Activated T-helper 1 cell treated with anti-CD3 and anti-CD28 coated beads, Interleukin-12 subunit alpha, Interleukin-12 subunit beta, Interleukin-2, Interleukin-4 antibody, amounts not matched to agents 30 ng/mL and 10 ng/mL and 1 ng/mL, durations not matched to agents 14 hours and 24 hours and 36 hours (primary cell): ENCODE data around the gene SELENOO. TPM values are rescaled to one million over a fixed set of nuclear protein-coding genes. Genes with fewer than 3 reads are reported as not detected.

Experiments
- DNase-seq: peaks from one replicate; pipeline ENCODE4 v3.0.0; 2021; ENCODE audit warnings: low spot score
- H3K27ac Mint-ChIP-seq: one replicate; pipeline ENCODE4 v1.8.0; 2021; ENCODE audit warnings: mild to moderate bottlenecking, mixed read lengths
- H3K27me3 Mint-ChIP-seq: one replicate; pipeline ENCODE4 v1.8.0; 2022; ENCODE audit warnings: mild to moderate bottlenecking, moderate library complexity, mixed read lengths; ENCODE audit not compliant: insufficient read depth
- H3K36me3 Mint-ChIP-seq: one replicate; pipeline ENCODE4 v1.8.0; 2021; ENCODE audit warnings: low read depth, mixed read lengths
- H3K4me1 Mint-ChIP-seq: one replicate; pipeline ENCODE4 v1.8.0; 2021; ENCODE audit warnings: low read depth, mixed read lengths
- H3K4me3 Mint-ChIP-seq: one replicate; pipeline ENCODE4 v1.8.0; 2021; ENCODE audit warnings: mild to moderate bottlenecking, moderate library complexity, mixed read lengths
- H3K9me3 Mint-ChIP-seq: one replicate; pipeline ENCODE4 v1.8.0; 2021; ENCODE audit warnings: mixed read lengths
- intact Hi-C: fragments of 100-400 bp; cut with micrococcal nuclease; formaldehyde crosslinking; loops from one replicate; pipeline ENCODE4 v1.15.1; 2024
- total RNA-seq: library from RNA; stranded (reverse); gene quantifications from 2 replicates; pipeline ENCODE4 v1.2.3, GENCODE V29; 2022

Gene SELENOO
- total RNA-seq, 1 donor from 2014 or later: 25.9 TPM

- Mint-ChIP-seq H3K4me3 (no peak overlapping the region), H3K27me3 (peaks cover 15% of the 10 kb centered on the region), H3K36me3 (no peaks in the 10 kb centered on the region), H3K27ac (no peak overlapping the region), H3K4me1 (peaks cover 5% of the 10 kb centered on the region), H3K9me3 (no peaks in the 10 kb centered on the region)
- intact Hi-C loops: no loop called here
- DNase-seq: no peak
Observed at GRCh38 chr22:50175921-50176849, 24.6 kb upstream of the SELENOO start.

DNA sequence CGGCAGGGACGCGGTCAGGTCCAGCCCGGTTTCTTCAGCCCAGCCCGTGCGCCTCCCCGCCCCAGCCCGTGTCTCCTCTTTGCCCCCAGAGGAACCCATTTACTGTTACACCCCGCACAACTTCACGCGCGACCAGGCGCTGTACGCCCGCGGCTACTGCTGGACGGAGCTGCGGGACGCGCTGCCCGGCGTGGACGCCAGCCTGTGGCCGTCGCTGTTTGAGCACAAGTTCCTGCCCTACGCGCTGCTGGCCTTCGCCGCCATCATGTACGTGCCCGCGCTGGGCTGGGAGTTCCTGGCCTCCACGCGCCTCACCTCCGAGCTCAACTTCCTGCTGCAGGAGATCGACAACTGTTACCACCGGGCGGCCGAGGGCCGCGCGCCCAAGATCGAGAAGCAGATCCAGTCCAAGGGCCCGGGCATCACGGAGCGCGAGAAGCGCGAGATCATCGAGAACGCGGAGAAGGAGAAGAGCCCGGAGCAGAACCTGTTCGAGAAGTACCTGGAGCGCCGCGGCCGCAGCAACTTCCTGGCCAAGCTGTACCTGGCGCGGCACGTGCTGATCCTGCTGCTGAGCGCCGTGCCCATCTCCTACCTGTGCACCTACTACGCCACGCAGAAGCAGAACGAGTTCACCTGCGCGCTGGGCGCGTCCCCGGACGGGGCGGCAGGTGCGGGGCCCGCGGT lies 23.8 kb upstream of the SELENOO start:
- H3K4me3 Mint-ChIP-seq: no peak overlapping the region
- H3K4me1 Mint-ChIP-seq: peaks cover 5% of the 10 kb centered on the region
- no peaks in the 10 kb centered on the region for H3K9me3 Mint-ChIP-seq
- H3K27me3 Mint-ChIP-seq: peaks cover 11% of the 10 kb centered on the region
- DNase-seq: no peak
- no peak overlapping the region for H3K27ac Mint-ChIP-seq
- no peaks in the 10 kb centered on the region for H3K36me3 Mint-ChIP-seq
- intact Hi-C loops: no loop called here

DNA sequence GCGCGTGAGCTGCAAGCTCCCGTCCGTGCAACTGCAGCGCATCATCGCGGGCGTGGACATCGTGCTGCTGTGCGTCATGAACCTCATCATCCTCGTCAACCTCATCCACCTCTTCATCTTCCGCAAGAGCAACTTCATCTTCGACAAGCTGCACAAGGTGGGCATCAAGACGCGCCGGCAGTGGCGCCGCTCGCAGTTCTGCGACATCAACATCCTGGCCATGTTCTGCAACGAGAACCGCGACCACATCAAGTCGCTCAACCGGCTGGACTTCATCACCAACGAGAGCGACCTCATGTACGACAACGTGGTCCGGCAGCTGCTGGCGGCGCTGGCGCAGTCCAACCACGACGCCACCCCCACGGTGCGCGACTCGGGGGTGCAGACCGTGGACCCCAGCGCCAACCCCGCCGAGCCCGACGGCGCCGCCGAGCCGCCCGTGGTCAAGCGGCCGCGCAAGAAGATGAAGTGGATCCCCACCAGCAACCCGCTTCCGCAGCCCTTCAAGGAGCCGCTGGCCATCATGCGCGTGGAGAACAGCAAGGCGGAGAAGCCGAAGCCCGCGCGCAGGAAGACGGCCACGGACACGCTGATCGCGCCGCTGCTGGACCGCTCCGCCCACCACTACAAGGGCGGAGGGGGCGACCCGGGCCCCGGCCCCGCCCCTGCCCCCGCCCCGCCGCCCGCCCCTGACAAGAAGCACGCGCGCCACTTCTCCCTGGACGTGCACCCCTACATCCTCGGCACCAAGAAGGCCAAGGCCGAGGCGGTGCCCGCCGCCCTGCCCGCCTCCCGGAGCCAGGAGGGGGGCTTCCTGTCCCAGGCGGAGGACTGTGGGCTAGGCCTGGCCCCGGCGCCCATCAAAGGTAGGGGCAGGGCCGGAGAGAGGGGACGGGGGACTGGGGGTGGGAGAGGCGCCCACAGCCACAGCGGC lies 23.0 kb upstream of the SELENOO start:
- no peaks in the 10 kb centered on the region for H3K36me3 Mint-ChIP-seq
- no peak overlapping the region for H3K27ac Mint-ChIP-seq
- H3K9me3 Mint-ChIP-seq: no peaks in the 10 kb centered on the region
- peaks cover 4% of the 10 kb centered on the region for H3K27me3 Mint-ChIP-seq
- intact Hi-C loops: no loop called here
- no peak overlapping the region for H3K4me3 Mint-ChIP-seq
- H3K4me1 Mint-ChIP-seq: peaks cover 5% of the 10 kb centered on the region
- no peak for DNase-seq

GRCh38 chr22:50178471-50178864 lies 22.3 kb upstream of the SELENOO start:
- intact Hi-C loops: no loop called here
- Mint-ChIP-seq H3K27ac (no peak overlapping the region), H3K9me3 (no peaks in the 10 kb centered on the region), H3K36me3 (no peaks in the 10 kb centered on the region), H3K4me3 (no peak overlapping the region), H3K4me1 (peaks cover 5% of the 10 kb centered on the region), H3K27me3 (peaks cover under 1% of the 10 kb centered on the region)
- no peak for DNase-seq

DNA sequence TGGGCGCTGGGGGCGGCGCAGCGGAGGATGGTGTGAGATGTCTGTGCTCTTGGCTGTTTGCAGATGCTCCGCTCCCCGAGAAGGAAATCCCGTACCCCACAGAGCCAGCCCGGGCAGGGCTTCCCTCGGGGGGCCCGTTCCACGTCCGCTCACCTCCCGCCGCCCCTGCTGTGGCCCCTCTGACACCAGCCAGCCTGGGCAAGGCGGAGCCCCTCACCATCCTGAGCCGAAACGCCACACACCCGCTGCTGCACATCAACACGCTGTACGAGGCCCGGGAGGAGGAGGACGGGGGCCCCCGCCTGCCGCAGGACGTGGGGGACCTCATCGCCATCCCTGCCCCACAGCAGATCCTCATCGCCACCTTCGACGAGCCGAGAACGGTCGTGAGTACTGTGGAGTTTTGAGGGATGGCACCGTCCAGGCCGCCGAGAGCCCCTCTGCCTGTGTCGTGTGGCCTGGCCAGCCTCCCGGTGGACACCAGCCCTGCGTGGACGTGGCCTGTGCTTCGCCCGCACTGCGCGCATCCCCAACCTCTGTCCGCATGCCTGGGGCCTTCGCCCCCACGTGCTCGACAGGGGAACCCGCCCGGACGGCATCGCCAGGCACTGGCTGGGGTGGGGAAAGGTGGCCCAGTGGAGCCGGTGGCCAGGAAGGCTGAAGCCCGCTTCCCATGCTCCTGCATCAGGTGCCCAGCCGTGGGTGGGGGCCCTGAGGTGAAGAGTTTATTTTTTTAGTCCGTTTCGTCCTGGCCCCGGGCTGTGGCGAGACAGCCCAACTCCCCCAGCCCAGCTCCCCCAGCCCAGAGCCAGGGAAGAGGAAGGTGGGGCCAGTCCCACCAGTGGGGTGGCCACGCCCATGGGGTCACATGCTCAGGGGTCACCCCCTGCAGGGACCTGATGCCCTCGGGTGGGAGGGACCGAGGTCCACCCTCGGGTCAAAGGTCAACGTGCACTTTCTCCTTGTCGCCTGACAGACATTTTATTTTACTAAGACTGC lies 21.6 kb upstream of the SELENOO start:
- peaks cover 5% of the 10 kb centered on the region for H3K4me1 Mint-ChIP-seq
- no peak overlapping the region for H3K4me3 Mint-ChIP-seq
- peaks cover 4% of the 10 kb centered on the region for H3K27me3 Mint-ChIP-seq
- intact Hi-C loops: no loop called here
- no peak for DNase-seq
- no peaks in the 10 kb centered on the region for H3K36me3 Mint-ChIP-seq
- no peak overlapping the region for H3K27ac Mint-ChIP-seq
- H3K9me3 Mint-ChIP-seq: no peaks in the 10 kb centered on the region

DNA sequence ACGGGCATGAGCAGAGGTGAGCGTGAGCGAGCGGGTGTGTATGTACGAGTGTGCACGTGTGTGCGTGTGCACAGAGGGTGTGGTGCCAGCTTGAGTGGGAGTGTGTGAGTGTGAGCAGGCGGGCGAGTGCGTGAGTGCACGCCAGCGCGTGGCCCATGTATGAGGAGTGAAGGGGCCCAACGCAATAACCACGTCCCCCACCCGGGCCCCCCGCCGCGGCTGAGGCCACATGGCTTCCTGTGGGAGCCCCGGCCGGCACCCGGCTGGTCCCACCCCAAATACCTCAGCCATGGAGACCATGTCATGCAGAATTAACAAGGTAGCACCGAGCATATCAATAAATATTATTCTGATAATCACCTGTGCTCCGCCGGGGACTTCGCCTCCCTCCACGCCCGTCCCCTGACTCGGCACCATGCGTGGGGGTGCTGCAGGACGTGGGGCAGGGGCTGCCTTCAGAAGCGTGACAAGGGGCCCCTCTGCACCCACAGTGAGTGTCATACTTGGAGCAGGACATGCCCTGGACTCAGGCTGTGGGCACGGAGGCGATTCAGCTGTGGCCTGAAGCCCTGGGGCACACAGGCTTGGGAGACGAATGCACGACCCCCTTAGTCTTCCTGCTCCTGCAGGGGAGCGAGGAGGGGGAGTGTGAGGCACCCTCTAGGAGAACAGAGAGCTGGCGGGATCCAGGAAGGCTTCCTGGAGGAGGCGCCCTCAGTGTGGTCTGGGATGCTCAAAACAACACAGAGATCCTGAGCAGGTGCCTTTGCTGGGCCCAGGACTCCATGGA lies 20.7 kb upstream of the SELENOO start:
- intact Hi-C loops: no loop called here
- Mint-ChIP-seq H3K9me3 (no peaks in the 10 kb centered on the region), H3K4me3 (no peak overlapping the region), H3K4me1 (peaks cover 5% of the 10 kb centered on the region), H3K27ac (no peak overlapping the region), H3K27me3 (peaks cover 4% of the 10 kb centered on the region), H3K36me3 (no peaks in the 10 kb centered on the region)
- no peak for DNase-seq

DNA sequence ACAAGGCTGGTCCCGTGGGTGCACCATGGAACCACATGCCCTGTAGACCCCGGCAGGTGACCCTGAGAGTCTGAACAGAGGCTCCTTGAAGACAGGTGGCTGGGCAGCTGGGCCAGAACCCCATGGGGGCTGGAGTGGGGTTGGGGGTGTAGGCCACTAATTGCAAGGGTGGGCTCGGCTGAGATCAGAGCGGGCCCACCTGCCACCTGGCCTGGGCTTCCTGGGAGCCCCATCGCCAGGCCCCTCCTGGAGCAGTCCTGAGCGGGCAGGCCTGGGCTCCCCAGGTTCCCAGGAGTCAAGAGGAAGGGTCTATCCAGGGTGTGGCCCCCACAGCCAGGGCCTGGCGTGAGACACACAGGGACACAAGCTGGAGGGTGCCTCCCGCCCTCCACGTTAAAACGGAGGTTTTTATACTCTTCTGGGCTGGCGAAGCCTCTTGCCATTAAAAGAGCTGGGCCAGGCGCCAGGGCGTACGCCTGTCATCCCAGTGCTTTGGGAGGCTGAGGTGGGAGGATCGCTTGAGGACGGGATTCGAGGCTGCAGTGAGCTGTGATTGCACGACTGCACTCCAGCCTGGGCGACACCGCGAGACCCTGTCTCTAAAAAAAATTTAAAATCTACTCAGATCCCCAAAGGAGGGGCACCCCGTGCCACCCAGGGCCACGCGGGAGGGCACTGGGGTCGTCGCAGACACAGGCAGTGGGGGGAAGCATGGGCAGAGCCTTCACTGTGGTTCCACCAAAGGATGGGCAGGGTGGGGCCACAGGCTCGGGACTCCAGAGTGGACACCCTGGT lies 19.9 kb upstream of the SELENOO start:
- intact Hi-C loops: no loop called here
- H3K9me3 Mint-ChIP-seq: no peaks in the 10 kb centered on the region
- H3K27ac Mint-ChIP-seq: no peak overlapping the region
- H3K27me3 Mint-ChIP-seq: peaks cover 4% of the 10 kb centered on the region
- H3K4me1 Mint-ChIP-seq: peaks cover 5% of the 10 kb centered on the region
- DNase-seq: no peak
- no peaks in the 10 kb centered on the region for H3K36me3 Mint-ChIP-seq
- H3K4me3 Mint-ChIP-seq: no peak overlapping the region

DNA sequence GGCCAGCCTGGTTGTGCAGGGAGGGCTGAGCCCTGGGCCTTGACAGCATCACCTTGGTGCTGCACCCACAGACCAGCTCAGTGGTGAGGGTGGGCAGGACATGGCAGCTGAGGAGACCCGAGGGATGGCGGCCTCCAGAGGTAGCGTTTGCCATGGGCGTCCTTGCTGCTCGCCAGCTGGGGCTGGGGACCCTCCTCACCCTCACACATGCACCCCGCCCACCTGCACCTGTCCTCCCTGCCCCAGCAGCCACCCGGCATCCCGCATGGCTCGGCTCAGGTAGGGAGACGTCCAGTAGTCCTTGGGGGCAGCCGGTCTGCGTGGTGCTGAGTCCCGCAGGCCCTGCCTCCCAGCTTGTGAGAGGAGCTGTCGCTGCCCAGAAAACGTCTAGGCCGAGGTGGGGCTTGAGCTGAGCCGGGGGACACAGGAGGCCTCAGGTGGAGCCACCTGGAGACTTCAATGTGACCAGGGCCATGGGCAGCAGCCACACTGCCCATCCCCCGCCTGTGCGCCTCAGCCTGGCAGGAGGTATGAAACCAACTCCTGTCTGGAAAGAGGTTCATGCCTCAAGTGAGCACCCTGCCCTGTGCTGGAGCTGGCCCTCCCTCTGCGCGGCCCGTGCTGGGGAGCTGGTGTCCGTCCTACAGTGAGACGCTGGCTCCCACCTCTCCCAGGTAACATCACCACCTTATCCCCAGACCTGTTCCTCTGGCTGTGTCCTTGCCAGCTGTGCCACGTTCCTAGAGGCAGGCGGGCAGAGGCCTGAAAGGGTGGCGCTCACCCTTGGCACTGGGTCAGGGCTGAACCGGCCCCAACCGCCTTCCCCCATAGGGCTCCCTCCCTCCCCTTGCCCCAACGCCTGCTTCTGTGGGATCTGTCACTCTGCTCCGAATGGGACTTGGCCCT lies 18.4 kb upstream of the SELENOO start:
- Mint-ChIP-seq H3K36me3 (no peaks in the 10 kb centered on the region), H3K27me3 (peaks cover 4% of the 10 kb centered on the region), H3K27ac (no peak overlapping the region), H3K4me1 (peaks cover 5% of the 10 kb centered on the region), H3K4me3 (no peak overlapping the region), H3K9me3 (no peaks in the 10 kb centered on the region)
- DNase-seq: no peak
- intact Hi-C loops: no loop called here

- Mint-ChIP-seq H3K27ac (no peak overlapping the region), H3K27me3 (peaks cover 4% of the 10 kb centered on the region), H3K4me1 (peaks cover 5% of the 10 kb centered on the region), H3K36me3 (no peaks in the 10 kb centered on the region), H3K4me3 (peak overlapping the region; percentile 48), H3K9me3 (no peaks in the 10 kb centered on the region)
- intact Hi-C loops: no loop called here
- DNase-seq: no peak
Observed at GRCh38 chr22:50183141-50183971, 17.5 kb upstream of the SELENOO start.
